Stimulated activated CD4-positive, alpha-beta T cell treated with anti-CD3 and anti-CD28 coated beads, TNF-alpha, amount 100 ng/mL, for 1 hour (primary cell): ENCODE results near the gene LMF1.
"Not testable (repeated sequence)": the region's sequence is repeated elsewhere in the genome, so short reads cannot be mapped to it uniquely, and the experiment has no call there.

ENCODE experiments used
- DNase-seq, 3 donors: peaks; one replicate each; pipeline ENCODE4 v3.0.0-alpha.2; 2020; ENCODE audit warnings: low read depth in 3 of 3, low spot score in 1 of 3

Gene LMF1

DNA sequence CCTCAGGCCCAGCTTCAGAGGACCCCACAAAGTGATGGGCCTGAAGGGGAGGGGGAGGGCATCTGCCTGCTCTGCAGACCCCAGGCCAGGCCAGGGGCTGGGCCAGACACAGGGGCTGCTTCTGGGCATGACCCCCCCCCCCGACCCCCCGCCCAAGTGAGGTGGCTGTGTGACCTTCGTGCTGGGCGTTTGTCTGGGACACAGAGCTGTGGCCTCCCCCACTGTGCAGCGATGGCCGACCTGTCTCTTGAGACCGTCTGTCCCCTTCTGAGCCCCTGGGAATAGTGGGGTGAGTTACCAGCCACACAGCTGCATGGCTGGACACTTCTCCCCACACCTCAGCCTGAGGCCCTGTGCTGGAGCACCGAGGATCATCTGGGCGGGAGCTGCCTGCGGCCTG is 135.4 kb downstream of the LMF1 start:
- no peak for DNase-seq

- DNase-seq, result no peak
Observed at GRCh38 chr16:833411-833810, 137.4 kb downstream of the LMF1 start.

GRCh38 chr16:832652-833336 is 138.0 kb downstream of the LMF1 start:
- DNase-seq, result no peak

DNA sequence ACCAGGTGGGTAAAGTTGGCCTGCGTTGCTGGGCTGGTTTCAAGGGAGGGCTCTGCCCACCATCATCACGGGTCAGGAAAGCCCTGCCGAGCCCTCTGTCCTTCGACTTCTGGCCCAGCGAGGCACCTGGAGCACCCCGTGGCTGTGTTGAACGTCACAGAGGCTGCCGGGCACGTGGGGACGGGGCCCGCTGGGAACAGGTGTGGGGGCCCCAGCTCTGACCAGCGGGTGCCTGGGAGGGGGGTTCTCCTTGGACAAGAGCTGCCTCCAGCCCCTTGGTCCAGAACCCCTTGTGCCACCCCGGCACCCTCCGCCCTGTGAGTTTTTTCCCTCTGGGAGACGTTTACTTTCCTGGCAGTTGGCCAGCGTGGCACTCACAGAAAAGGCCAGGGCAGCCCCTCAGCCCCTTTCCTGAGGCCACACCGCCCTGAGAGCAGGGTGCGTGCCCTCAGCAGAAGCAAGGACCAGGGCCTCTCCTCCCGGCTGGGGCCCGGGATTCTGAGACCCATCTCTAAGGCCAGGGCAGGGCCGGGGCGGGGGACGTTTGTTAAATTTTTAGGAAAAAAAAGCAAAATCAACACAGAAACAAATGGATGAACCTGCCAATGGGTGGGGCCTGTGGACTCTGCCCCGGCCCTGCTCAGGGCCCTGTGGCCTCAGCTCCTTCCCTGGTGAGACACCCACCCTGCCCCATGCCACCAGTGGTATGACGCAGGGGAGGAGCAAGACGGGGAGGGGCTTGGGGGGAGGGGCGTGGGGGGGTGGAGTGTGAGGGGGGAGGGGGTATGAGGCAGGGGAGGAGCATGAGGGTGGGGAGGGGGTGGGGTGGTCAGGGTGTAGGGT is 139.0 kb downstream of the LMF1 start:
- DNase-seq, result no peak

- DNase-seq, result no peak
Observed at GRCh38 chr16:830871-831570, 139.8 kb downstream of the LMF1 start.

GRCh38 chr16:830107-830870 is 140.5 kb downstream of the LMF1 start:
- DNase-seq, result no peak

GRCh38 chr16:828891-829290 is 141.9 kb downstream of the LMF1 start:
- DNase-seq, result no peak

DNA sequence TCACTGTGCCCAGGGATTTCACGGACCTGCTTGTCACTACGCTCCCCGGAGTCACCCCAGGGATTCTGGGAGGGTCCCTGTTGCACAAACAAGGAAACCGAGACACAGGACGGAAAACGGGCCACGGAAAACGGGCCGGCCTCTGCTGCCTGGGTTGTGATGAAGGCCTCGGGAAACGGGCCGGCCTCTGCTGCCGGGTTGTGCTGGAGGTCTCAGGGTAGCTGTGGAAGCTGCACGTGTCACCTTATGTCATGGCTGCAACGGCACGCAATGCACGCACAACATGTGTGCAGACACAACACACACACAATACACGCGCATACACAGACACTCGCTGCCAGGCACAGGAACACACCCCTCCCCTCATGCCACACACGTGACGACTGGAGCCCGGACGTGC is 143.3 kb downstream of the LMF1 start:
- DNase-seq, result no peak

- DNase-seq, result no peak
Observed at GRCh38 chr16:825341-826061, 145.3 kb downstream of the LMF1 start.

- no peak for DNase-seq
Observed at GRCh38 chr16:824601-825000, 146.2 kb downstream of the LMF1 start.

DNA sequence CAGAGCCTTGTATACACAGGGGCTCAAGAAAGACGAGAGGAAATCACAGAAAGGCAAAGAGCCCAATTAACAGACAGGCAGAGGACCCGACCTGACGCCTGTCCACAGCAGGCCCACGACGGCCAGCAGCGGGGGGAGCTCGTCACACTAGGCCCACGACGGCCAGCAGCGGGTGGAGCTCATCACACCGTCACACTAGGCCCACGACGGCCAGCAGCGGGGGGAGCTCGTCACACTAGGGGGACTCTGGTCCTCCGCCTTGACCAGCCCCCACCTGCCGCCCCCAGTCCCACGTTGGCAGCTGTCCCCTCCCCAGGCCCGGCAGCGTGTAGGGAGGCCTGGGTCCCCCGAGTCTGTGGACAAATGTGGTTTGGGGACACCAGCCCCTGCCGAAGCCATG is 146.6 kb downstream of the LMF1 start:
- DNase-seq, result no peak

- DNase-seq, result no peak
Observed at GRCh38 chr16:822909-823297, 147.9 kb downstream of the LMF1 start.

DNA sequence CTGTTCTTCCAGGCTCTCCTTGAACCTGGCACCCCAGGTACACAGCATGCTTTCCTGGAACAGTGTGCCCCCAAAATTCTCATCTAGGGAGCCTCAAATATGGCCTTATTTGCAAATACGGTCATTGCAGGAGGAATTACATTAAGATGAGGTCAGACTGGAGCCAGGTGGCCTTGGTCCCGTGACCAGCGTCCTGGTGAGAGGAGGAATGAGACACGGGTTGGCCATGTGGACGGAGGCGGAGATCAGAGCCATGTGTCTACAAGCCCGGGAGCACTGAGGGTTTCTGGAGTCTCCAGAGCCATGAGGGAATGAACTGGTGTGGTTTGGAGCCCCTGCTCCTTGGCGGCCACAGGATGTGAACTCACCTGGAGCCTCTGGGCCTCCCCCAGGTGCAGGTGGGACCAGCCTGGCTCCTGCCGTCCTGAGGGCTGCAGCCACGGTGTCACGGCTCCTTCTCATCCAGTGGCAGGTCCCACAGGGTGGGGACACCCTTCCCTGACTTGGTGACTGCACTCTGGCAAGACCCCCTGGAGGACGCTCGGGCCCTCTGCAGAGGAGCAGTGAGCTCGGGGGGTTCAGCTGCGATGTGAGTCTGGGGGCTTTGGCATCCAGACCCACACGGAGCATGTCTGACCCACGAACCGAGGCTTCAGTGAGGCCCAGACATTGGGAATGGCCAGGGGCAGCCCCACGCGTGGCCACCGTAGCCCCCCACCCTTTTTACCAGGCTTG is 148.4 kb downstream of the LMF1 start:
- DNase-seq, result no peak

- DNase-seq, result no peak
Observed at GRCh38 chr16:821751-822150, 149.0 kb downstream of the LMF1 start.

DNA sequence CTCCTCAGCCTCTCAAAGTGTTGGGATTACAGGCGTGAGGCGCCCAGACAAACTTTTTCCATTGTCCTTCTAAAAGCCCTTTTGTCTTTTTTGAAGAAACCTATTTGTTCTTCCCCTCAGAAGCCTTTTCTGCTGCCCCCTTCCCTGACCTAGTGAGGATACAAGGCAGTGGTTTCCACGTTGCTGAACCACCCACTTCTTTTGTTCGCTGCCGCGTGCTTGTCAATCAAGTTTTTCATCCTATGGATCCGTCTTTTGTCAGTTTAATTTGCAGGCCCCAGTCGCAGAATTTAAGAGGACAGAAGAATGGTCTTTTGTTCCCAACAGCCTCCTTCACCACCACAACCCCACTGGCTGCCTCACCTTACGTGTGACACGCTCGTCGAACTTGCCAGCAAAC is 150.0 kb downstream of the LMF1 start:
- DNase-seq, result no peak

GRCh38 chr16:820044-820408 is 150.8 kb downstream of the LMF1 start:
- DNase-seq, result not testable (repeated sequence)

DNA sequence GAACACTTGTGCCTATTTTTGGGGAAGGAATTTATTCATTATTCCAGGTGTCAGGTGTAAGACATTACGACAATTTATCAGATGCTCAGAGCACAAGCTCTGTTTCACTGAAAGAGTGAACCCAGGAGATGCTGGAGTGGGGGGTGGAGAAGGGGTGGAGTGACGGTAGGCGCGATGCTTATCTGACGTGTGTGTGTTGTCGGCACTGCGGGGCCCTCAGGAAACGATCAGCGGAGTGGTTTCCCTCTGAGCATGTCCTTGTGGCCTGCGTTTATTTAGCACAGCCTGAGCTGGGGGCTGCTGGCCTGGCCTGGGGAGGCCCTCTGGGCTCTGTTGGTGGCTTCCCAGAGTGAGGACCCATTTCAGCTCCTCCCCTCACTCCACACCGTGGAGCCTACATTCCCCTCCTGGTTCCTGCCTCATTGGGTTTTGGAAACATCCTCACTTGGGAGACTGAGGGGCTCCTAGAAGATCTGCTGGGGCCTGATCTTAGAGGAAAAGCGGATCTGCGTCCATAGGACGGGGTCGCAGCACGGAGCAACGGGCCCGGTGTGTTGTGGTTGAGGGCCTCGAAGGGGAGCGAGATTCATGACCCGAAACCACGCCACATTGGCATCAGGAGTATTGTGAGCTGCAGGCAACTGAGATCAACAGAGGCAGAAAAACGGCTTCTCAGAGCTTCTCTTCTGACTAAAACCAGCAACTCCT is 151.3 kb downstream of the LMF1 start:
- no peak for DNase-seq

DNA sequence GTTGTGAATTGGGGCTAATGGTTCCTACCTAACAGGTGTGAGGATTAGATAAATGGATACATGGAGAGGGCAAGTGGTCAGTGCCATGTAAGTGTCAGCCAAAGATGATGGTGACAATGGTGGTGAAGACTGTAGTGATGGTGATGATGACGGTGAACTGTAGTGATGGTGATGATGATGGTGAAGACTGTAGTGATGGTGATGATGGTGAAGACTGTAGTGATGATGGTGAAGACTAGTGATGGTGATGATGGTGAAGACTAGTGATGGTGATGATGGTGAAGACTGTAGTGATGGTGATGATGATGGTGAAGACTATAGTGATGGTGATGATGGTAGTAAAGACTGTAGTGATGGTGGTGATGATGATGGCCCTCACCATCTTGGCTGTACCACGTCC is 152.2 kb downstream of the LMF1 start:
- no peak for DNase-seq

GRCh38 chr16:818132-818531 is 152.7 kb downstream of the LMF1 start:
- no peak for DNase-seq
